Thoracic aorta (tissue), 2 donors: Measurements from ENCODE around the gene MMP28. TPM values are rescaled to one million over a fixed set of nuclear protein-coding genes. Genes with fewer than 3 reads are reported as not detected.

Source experiments
- ATAC-seq: fragments of 150-250 bp; one replicate; pipeline ENCODE4 v1.8.0; 2017; ENCODE audit warnings: low read depth; ENCODE audit not compliant: insufficient number of reproducible peaks, low FRiP score
- DNase-seq: peaks from one replicate; pipeline ENCODE4 v3.0.0-alpha.2; 2020; ENCODE audit warnings: low spot score
- H3K27ac ChIP-seq, 2 donors: fragments of 200-600 bp; sonication (generic); 1 replicate in 1 of 2; 2 replicates in 1 of 2; pipeline ENCODE4 v1.5.1; 2016; ENCODE audit warnings: mild to moderate bottlenecking in 2 of 2, moderate library complexity in 2 of 2
- H3K27me3 ChIP-seq: fragments of 200-600 bp; sonication (generic); replicated peaks from 2 replicates; pipeline ENCODE4 v1.6.0; 2016; ENCODE audit warnings: mild to moderate bottlenecking; ENCODE audit not compliant: insufficient read depth
- H3K36me3 ChIP-seq: fragments of 200-600 bp; sonication (generic); one replicate; pipeline ENCODE4 v1.5.1; 2016
- H3K4me1 ChIP-seq, 2 donors: fragments of 200-600 bp; sonication (generic); 1 replicate in 1 of 2; 2 replicates in 1 of 2; pipeline versions ENCODE4 v1.5.1 to v1.6.0; 2016; ENCODE audit warnings: low read depth in 2 of 2, mild to moderate bottlenecking in 1 of 2; ENCODE audit not compliant: control insufficient read depth in 1 of 2
- H3K4me3 ChIP-seq: fragments of 200-600 bp; sonication (generic); 2 replicates; pipeline ENCODE4 v1.5.1; 2016; ENCODE audit warnings: mild to moderate bottlenecking
- H3K9me3 ChIP-seq: fragments of 200-600 bp; sonication (generic); 2 replicates; pipeline ENCODE4 v1.5.1; 2016
- CTCF ChIP-seq: fragments of 200-600 bp; sonication (generic); IDR thresholded peaks from one replicate; pipeline ENCODE4 v1.5.1; 2019; ENCODE audit warnings: antibody characterized with exemption
- total RNA-seq, 2 donors: library from RNA; depleted of rRNA; stranded (reverse); fragments of >200 nt; gene quantifications; one replicate each; pipeline versions ENCODE4 v1.1.0 to v1.2.3, GENCODE V29; 2016

The MMP28 gene, protein sequence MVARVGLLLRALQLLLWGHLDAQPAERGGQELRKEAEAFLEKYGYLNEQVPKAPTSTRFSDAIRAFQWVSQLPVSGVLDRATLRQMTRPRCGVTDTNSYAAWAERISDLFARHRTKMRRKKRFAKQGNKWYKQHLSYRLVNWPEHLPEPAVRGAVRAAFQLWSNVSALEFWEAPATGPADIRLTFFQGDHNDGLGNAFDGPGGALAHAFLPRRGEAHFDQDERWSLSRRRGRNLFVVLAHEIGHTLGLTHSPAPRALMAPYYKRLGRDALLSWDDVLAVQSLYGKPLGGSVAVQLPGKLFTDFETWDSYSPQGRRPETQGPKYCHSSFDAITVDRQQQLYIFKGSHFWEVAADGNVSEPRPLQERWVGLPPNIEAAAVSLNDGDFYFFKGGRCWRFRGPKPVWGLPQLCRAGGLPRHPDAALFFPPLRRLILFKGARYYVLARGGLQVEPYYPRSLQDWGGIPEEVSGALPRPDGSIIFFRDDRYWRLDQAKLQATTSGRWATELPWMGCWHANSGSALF
- total RNA-seq: 10 to 100 TPM in 1 of 2 donors, 1 to 10 TPM in 1; 4.8 to 18.5 TPM

GRCh38 chr17:35795007-35795870, at the start of gene MMP28:
Gene MMP28, minus strand, starts transcription at chr17:35795641. Its CDS starts 264 bp downstream, at chr17:35795377.
- Histone ChIP-seq H3K27me3 (no peaks in the 10 kb centered on the region), H3K27ac (no peak within 1 kb of the TSS), H3K9me3 (no peaks in the 10 kb centered on the region), H3K4me1 (peaks cover 9 to 36% of the 10 kb centered on the region in 2 donors), H3K36me3 (no peaks in the 10 kb centered on the region), H3K4me3 (peak within 1 kb of the TSS; percentile 86)
- peak; percentile 52 for ATAC-seq
- TF ChIP-seq CTCF: no peak
- DNase-seq: no peak

DNA sequence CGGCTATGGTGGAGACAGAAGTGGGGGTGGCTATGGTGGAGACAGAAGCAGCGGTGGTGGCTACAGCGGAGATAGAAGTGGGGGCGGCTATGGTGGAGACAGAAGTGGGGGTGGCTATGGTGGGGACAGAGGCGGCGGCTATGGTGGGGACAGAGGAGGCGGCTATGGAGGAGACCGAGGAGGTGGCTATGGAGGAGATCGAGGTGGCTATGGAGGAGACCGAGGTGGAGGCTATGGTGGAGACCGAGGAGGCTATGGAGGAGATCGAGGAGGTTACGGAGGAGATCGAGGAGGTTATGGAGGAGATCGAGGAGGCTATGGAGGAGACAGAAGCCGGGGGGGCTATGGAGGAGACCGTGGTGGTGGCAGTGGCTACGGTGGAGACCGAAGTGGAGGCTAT, 49.1 kb upstream of the MMP28 start:
- no peak for TF ChIP-seq CTCF
- Histone ChIP-seq H3K4me1 (no peaks in the 10 kb centered on the region), H3K36me3 (peaks cover 60% of the 10 kb centered on the region), H3K27ac (no peak overlapping the region), H3K27me3 (no peaks in the 10 kb centered on the region), H3K4me3 (no peak overlapping the region), H3K9me3 (no peaks in the 10 kb centered on the region)
- ATAC-seq: no peak
- DNase-seq: no peak

DNA sequence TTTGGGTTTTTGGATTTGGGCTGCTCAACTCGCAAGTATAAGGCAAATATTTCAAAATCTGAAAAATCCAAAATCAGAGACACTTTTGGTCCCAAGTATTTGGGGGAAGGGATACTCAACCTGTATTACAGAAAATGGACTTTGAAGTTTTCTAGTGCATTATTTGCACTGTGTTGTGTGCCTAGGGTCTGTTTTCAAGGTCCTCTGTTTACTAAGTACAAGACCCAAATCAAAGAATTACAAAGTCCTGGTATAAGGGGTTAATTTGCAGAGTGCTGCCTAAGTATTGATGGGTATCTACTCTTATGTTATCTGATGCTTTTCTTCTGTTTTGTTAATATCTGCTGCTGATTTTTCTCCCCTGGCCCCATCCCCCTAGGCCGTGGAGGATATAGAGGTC, 48.3 kb upstream of the MMP28 start:
- no peak for DNase-seq
- no peak for TF ChIP-seq CTCF
- Histone ChIP-seq H3K9me3 (no peaks in the 10 kb centered on the region), H3K27me3 (no peaks in the 10 kb centered on the region), H3K36me3 (peaks cover 66% of the 10 kb centered on the region), H3K27ac (no peak overlapping the region), H3K4me3 (no peak overlapping the region), H3K4me1 (no peaks in the 10 kb centered on the region)
- no peak for ATAC-seq

DNA sequence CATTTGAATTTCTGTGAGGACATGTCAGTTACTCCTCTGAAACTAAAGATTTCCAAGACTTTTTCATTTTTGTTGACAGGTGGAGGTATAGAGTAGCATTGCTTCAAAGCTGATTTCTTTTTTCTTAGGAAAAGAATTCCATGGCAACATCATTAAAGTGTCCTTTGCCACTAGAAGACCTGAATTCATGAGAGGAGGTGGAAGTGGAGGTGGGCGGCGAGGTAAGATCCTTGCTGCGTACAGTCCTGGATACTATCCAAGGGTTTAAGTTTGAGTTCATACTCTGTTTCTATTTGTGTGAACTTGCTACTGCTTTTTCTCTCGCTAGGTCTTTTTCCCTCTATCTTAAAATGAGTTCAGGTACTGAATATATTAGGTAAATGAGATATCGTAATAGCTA, 46.8 kb upstream of the MMP28 start:
- Histone ChIP-seq H3K27me3 (no peaks in the 10 kb centered on the region), H3K4me1 (no peaks in the 10 kb centered on the region), H3K4me3 (no peak overlapping the region), H3K36me3 (peaks cover 74% of the 10 kb centered on the region), H3K9me3 (no peaks in the 10 kb centered on the region), H3K27ac (no peak overlapping the region)
- TF ChIP-seq CTCF: no peak
- no peak for ATAC-seq
- no peak for DNase-seq

DNA sequence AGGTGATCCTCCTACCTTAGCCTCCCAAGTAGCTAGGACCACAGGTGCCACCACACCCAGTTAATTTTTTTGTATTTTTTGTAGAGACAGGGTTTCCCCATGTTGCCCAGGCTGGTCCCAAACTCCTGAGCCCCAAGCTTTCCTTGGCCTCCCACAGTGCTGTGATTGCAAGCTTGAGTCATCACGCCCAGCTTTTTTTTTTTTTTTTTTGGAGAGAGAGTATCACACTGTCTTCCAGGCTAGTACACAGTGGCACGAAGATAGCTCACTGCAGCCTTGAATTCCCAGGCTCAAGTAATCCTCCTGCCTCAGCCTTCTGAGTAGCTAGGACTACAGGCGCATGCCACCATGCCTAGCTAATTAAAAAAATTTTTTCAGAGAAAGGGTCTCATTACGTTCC, 46.1 kb upstream of the MMP28 start:
- Histone ChIP-seq H3K27me3 (no peaks in the 10 kb centered on the region), H3K4me1 (no peaks in the 10 kb centered on the region), H3K27ac (no peak overlapping the region), H3K9me3 (no peaks in the 10 kb centered on the region), H3K36me3 (peaks cover 81% of the 10 kb centered on the region), H3K4me3 (no peak overlapping the region)
- TF ChIP-seq CTCF: no peak
- no peak for ATAC-seq
- DNase-seq: no peak
